GM19238 (cell line): ENCODE data around the gene ABCC12.
"Not testable (repeated sequence)": the region's sequence is repeated elsewhere in the genome, so short reads cannot be mapped to it uniquely, and the experiment has no call there.

Experiments
- DNase-seq: peaks from one replicate; pipeline ENCODE4 v3.0.0; 2011; ENCODE audit warnings: low spot score; ENCODE audit not compliant: insufficient read length

Gene ABCC12

DNA sequence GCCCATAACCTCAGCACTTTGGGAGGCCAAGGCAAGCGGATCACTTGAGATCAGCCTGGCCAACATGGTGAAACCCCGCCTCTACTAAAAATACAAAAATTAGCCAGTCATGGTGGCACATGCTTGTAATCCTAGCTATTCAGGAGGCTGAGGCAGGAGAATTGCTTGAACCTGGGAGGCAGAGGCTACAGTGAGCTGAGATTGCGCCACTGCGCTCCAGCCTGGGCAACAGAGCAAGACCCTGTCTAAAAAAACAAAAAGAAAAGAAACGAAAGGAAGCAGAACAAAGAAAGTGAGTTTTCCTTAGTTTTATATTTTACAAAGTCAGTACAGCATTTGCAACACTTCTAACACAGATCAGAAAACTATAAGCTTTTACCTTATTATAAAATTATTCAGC, 10.8 kb upstream of the ABCC12 start:
- not testable (repeated sequence) for DNase-seq

DNA sequence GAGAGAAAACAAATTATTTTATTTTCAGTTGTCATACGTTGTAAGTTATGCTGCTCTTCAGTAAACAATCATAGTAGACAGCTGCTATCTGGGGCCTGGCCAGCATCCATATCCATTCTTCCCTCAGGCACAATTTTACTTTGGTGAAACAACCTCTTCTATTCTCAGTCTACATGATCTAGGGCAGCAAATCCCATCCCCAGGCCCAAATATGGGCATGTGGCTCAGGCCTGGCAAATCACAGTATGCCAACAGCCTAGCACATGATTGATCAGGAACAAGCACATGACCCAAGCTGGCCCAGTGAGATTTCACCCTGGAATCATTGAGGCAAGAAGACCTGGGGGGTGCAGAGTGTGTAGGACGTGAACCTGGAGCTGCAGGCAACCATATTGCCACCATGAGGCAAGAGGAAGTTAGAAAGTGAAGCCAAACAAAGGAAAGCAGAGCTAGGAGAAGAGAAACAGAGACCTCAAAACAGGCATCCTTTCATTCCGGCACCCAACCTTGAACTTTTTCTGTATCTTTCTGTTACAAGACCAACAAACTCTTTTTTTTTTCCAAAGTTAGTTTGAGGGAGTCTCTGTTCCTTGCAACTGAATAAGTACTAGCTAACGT, 10.3 kb upstream of the ABCC12 start:
- no peak for DNase-seq

- DNase-seq, result peak; percentile 48
Observed at GRCh38 chr16:48164907-48165715, 9.3 kb upstream of the ABCC12 start.

DNA sequence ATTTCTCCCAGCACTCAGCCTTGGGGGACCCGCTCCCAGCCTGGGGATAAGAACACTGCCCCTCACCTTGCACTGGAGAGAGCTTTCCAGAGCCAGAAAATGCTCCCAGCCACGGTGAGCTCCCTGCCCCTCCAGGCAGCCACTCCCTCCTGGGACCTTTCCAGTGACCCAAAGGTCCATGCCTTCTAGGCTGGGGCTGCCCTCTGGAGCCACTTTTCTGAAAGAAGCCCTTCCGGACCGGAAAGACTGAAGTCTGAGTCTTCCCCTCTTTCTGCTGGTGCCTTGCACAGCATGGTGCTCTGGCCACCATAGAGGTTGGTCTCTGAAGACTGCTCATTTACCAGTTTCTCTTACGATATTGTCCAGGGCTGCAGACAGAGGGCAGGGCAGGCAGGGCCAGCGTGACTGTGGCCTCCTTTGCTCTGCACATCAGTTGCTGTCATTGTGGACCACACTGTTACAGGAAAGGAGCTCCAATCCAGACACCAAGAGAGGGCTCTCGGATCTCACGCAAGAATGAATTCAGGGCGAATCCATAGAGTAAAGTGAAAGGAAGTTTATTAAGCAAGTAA, 7.1 kb upstream of the ABCC12 start:
- no peak for DNase-seq

DNA sequence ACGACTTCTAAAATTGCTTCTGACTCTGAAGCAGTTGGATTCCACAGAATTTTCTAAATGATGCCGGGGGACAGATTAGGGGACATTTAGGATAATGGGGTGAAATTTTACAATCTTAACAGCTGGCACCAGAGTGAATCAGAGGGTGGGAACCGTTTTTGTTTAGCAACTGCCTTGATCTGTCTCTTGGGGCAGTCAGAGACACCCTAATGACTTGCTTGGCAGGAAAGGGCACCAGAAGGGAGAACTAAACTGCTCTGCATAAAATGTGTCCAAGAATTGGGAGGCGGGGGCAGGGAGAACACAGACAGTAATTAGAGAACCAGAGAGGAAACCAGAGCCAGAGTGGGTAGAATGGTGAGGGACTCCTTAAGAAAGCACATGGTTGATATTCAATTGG, 6.1 kb upstream of the ABCC12 start:
- DNase-seq, result no peak

DNA sequence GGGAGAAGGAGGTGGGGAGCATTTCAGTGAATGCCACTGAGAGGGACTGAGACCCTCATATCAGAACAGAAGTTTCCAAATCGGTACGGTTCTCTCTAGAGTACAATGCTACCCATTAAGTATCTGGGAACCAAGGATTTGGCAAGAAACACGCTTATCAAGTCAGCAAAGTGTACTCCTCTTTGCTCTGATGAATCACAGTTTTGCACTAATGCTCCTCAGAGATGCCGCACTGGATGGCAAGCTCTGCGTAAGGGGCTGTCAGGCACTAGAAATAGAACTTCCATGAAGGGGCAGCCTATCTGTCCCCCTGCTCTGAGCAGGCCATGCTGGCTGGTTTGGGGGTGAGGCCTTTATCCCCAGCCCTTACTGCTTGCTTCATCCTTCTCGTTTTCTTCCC, 4.8 kb upstream of the ABCC12 start:
- DNase-seq, result no peak

- no peak for DNase-seq
Observed at GRCh38 chr16:48158296-48158695, 2.5 kb upstream of the ABCC12 start.

DNA sequence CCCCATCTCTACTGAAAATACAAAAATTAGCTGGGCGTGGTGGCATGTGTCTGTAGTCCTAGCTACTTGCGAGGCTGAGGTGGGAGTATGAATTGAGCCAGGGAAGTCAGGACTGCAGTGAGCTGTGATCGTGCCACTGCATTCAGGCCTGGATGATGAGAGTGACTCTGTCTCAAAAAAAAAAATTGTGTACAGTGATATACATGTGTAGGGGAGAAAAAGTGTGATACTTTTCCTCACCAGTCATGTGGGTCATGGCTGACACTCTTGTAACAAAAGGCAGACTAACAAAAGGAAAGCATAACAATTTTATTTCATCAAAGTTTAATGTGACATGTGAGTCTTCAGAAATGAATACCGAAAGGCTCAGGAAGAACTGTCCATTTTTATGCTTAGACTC, 2.0 kb upstream of the ABCC12 start:
- no peak for DNase-seq

- no peak for DNase-seq
Observed at GRCh38 chr16:48157302-48157701, 1.5 kb upstream of the ABCC12 start.

DNA sequence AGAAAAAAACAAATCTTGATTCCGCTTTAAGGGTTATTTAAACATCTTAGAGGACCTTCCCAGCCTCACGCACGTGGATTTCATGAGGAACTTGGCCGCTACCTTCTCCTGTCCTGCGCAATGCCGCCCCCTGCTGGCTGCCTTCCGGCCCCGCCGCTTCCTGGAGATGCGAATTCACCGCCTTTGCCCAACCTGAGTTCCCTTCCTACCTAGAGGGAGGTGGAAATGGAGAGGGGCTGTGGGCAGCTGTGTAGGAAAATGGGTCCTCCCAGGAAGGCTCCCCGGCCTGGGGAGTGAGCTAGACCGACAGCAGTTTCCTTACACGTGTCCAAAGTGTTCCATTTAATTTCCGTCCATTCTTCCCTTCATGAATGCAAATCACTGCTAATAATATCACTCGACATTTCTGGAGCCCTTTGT, 1.0 kb upstream of the ABCC12 start:
- DNase-seq, result peak; percentile 64

GRCh38 chr16:48153774-48154173, 2.0 kb downstream of the ABCC12 start:
- no peak for DNase-seq

GRCh38 chr16:48152226-48152625, 3.6 kb downstream of the ABCC12 start:
- no peak for DNase-seq

GRCh38 chr16:48150707-48151106, 5.1 kb downstream of the ABCC12 start:
- DNase-seq, result no peak

- no peak for DNase-seq
Observed at GRCh38 chr16:48146710-48147109, 9.1 kb downstream of the ABCC12 start.

DNA sequence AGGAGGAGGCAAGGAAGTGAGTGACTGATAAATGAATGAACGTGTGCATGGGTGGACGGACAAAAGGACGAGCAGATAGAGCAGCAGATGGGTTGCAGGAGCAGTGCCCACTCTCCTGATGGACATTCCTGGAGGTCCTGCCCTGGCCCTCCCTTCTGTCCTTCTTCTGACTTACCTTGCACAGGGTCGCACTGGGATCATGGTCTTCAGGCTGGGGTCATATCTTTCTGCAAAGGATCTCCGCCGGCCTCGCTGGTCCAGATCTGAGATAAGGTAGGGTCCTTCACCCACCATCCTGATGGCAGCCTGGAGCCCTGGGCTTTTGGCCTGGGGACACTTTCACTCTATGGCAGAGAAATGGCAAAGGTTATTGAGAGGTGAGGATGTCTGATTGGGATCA, 9.7 kb downstream of the ABCC12 start:
- no peak for DNase-seq

- no peak for DNase-seq
Observed at GRCh38 chr16:48143812-48144368, 11.9 kb downstream of the ABCC12 start.

DNA sequence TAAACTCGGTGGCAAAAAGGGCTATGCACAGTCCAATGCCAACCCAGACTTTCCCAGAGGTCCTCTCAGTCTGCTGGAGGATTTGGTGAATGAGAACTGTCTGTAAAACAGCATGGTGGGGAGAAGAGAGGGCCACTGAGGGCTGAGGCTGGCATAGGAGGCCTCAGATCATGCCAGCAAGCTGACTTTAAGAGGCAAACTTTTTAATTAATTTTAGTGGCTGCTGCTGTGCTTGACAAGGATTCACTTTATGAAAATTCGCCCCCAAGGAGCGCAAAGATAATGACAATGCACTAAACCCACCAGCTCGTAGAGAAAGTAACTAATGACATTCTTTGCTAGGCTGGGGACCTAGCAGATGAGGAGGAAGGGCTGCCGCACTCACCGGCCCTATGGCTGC, 15.0 kb downstream of the ABCC12 start:
- no peak for DNase-seq

DNA sequence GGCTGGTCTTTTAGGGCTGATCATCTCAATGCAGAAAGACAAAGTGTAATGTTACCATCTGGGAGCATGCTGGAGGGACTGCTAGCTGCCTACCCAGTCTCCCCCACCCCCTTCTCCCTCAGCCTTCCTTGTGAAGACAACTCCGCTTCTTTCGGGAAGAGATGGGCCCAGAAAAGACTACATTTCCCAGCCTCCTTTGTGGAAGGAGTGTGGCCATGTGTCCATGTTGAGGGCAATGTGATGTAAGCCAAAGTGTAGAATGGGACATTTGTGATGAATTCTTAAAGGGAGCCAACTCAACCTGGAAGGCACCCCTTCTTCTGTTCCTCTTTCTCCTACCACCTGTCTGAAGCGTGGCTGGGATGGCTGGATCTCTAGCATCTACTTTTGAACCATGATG, 16.3 kb downstream of the ABCC12 start:
- no peak for DNase-seq

DNA sequence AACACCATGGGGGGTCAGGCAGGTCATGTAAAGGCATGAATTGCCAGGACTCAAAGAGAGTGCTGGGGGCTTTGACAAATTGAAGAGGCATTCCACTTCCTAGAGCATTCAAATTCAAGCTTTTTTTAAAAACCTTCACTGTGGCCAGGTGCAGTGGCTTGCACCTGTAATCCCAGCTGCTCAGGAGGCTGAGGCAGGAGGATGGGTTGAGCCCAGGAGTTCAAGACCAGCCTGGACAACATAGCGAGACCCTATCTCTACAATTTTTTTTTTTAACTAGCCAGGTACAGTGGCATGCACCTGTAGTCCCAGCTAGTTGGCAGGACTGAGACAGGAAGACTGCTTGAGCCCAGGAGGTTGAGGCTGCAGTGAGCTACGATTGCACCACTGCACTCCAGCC, 17.2 kb downstream of the ABCC12 start:
- no peak for DNase-seq

DNA sequence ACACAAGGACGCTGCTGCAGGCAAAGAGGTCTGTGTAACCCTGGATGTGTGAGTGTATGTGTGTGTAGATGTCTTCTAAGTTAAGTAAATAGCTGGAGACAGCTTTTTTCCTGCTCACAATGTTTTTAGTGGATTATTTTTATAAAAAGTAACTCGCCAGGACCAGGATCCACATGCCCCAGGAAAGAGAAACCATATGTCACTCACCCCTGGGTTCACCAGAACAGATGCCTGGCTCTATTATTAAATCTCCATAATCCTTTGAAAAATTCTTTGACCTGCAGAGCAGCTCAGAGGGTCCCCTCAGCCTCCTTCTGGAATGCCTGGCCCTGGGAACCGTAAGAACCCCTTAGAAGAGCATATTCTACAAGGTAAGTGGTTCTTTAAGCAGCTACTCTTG, 18.0 kb downstream of the ABCC12 start:
- no peak for DNase-seq

DNA sequence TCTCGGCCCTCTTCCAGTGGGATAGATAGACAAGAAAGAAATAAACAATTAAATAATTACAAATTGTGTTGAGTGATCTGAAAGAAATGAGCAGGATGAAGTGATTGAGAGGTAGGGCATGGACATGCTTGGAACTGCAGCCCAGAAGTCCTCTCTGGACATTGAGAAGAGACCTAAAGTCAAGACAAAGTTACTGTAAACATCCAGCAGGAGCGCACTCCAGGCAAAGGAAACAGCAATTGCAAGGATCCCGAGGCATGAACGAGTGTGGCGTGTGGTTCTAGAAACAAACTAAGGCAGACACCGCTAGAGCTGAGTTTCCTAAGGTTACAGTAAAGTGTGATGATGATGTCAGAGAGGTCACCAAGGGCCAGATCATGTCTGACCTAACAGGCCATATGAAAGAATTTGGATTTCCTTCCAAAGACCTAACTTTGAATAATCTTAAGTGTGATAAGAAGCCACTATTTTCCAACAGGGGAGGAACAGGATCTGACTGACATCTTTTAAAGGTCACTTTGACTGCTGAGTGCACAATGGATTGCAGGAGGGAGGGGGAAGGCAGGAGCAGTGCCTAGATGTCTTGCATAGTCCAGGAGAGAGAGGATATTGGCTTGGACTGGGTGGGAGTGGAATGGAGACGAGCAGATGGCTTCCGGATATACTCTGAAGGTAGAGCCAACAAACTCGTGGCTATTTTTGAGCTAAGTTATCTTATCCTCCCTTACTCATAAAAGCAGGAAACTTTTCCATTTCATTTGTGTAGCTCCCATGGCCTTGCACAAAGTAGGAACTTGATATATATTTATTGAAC, 19.0 kb downstream of the ABCC12 start:
- DNase-seq, result no peak
